Esophagus muscularis mucosa (tissue), 4 donors: Measurements from ENCODE around the gene PNPLA8. TPM values are rescaled to one million over a fixed set of nuclear protein-coding genes. Genes with fewer than 3 reads are reported as not detected.

Source experiments
- DNase-seq: peaks from one replicate; pipeline ENCODE4 v3.0.0-alpha.2; 2017; ENCODE audit errors: extremely low spot score
- H3K27ac ChIP-seq, 4 donors: fragments of 200-600 bp; sonication (generic); replicated peaks in 1 of 4; 1 replicate in 3 of 4; 2 replicates in 1 of 4; pipeline ENCODE4 v1.5.1; 2016 to 2019; ENCODE audit warnings: mild to moderate bottlenecking in 1 of 4
- H3K27me3 ChIP-seq, 4 donors: fragments of 200-600 bp; sonication (generic); one replicate each; pipeline versions ENCODE4 v1.5.1 to v1.6.0; 2016 to 2019
- H3K36me3 ChIP-seq, 4 donors: fragments of 200-600 bp; sonication (generic); one replicate each; pipeline ENCODE4 v1.5.1; 2016 to 2019
- H3K4me1 ChIP-seq, 4 donors: fragments of 200-600 bp; sonication (generic); one replicate each; pipeline ENCODE4 v1.5.1; 2016 to 2019
- H3K4me3 ChIP-seq, 4 donors: fragments of 200-600 bp; sonication (generic); 1 replicate in 2 of 4; 2 replicates in 2 of 4; pipeline ENCODE4 v1.5.1; 2016 to 2019; ENCODE audit warnings: mild to moderate bottlenecking in 4 of 4, moderate library complexity in 1 of 4
- H3K9me3 ChIP-seq, 4 donors: fragments of 200-600 bp; sonication (generic); 1 replicate in 3 of 4; 2 replicates in 1 of 4; pipeline ENCODE4 v1.5.1; 2016 to 2019
- CTCF ChIP-seq, 3 experiments: fragments of 200-600 bp in 2 of 3; fragments of 450-650 bp in 1 of 3; sonication (generic) in 2 of 3; IDR thresholded peaks; one replicate each; pipeline ENCODE4 v1.5.1; 2017 to 2019; ENCODE audit warnings: antibody characterized with exemption in 3 of 3, mild to moderate bottlenecking in 2 of 3, moderate library complexity in 1 of 3
- EP300 ChIP-seq: sonication (generic); formaldehyde crosslinking; IDR thresholded peaks from one replicate; pipeline ENCODE4 v1.6.1; 2017; ENCODE audit warnings: antibody characterized with exemption
- POLR2A ChIP-seq: fragments of 450-650 bp; IDR thresholded peaks from one replicate; pipeline ENCODE4 v1.6.1; 2017; ENCODE audit warnings: antibody characterized with exemption, moderate library complexity, mild to moderate bottlenecking, low read depth
- POLR2AphosphoS5 ChIP-seq, 2 donors: sonication (generic); formaldehyde crosslinking; IDR thresholded peaks; one replicate each; pipeline ENCODE4 v1.6.1; 2017; ENCODE audit warnings: antibody characterized with exemption in 2 of 2
- WGBS: methylation state at CpG from one replicate; pipeline ENCODE4 v1.1.5; 2018; 5-methylcytosine and 5-hydroxymethylcytosine counted together
- intact Hi-C: fragments of 100-400 bp; cut with DNase I; formaldehyde crosslinking; loops from one replicate; pipeline ENCODE4 v1.15.1; 2023
- total RNA-seq, 4 donors: library from RNA; depleted of rRNA; stranded (reverse); fragments of >200 nt; gene quantifications; one replicate each; pipeline versions ENCODE4 v1.1.0 to v1.2.1, GENCODE V29; 2016

PNPLA8 gene
- total RNA-seq, 4 donors from 2014 or later: 21.2 to 48.7 (median 32.6) TPM

GRCh38 chr7:108451296-108451848 lies 74.6 kb downstream of the PNPLA8 start:
- Histone ChIP-seq H3K4me3 (no peak overlapping the region), H3K4me1 (peaks cover 15 to 20% (median 19%) of the 10 kb centered on the region in 4 donors), H3K27ac (no peak overlapping the region), H3K9me3 (no peaks in the 10 kb centered on the region), H3K36me3 (no peaks in the 10 kb centered on the region), H3K27me3 (peaks cover 0 to 44% (median 21%) of the 10 kb centered on the region in 4 donors)
- no peak for DNase-seq
- intact Hi-C loops: no loop called here
- 90% methylated on average over 2 of the region's 2 CpGs for WGBS
- TF ChIP-seq EP300: no peak
- no peak for TF ChIP-seq POLR2A
- TF ChIP-seq POLR2AphosphoS5 (IDR thresholded peaks at IDR 0.05): no peak
- TF ChIP-seq CTCF (IDR thresholded peaks at IDR 0.05): no peak

GRCh38 chr7:108450160-108450559 lies 75.8 kb downstream of the PNPLA8 start:
- TF ChIP-seq EP300: no peak
- Histone ChIP-seq H3K4me3 (no peak overlapping the region), H3K27me3 (peaks cover 0 to 32% (median 13%) of the 10 kb centered on the region in 4 donors), H3K36me3 (no peaks in the 10 kb centered on the region), H3K9me3 (no peaks in the 10 kb centered on the region), H3K4me1 (peaks cover 6 to 7% (median 7%) of the 10 kb centered on the region in 4 donors), H3K27ac (no peak overlapping the region)
- no peak for DNase-seq
- intact Hi-C loops: no loop called here
- WGBS: 82% methylated on average over 1 of the region's 1 CpG

GRCh38 chr7:108449521-108449920 lies 76.4 kb downstream of the PNPLA8 start:
- DNase-seq: no peak
- no peaks in the 10 kb centered on the region for H3K9me3 ChIP-seq
- H3K36me3 ChIP-seq: no peaks in the 10 kb centered on the region
- peaks cover 0 to 1% (median under 1%) of the 10 kb centered on the region in 4 donors for H3K4me1 ChIP-seq
- no peak overlapping the region for H3K27ac ChIP-seq
- H3K4me3 ChIP-seq: no peak overlapping the region
- intact Hi-C loops: no loop called here
- peaks cover 0 to 25% (median 7%) of the 10 kb centered on the region in 4 donors for H3K27me3 ChIP-seq
- no peak for TF ChIP-seq EP300
- no peak for TF ChIP-seq CTCF (IDR thresholded peaks at IDR 0.05)
- no peak for TF ChIP-seq POLR2AphosphoS5 (IDR thresholded peaks at IDR 0.05)
- no peak for TF ChIP-seq POLR2A

GRCh38 chr7:108448584-108449505 lies 77.1 kb downstream of the PNPLA8 start:
- Histone ChIP-seq H3K27me3 (peaks cover 0 to 19% (median 6%) of the 10 kb centered on the region in 4 donors), H3K4me1 (no peaks in the 10 kb centered on the region), H3K9me3 (no peaks in the 10 kb centered on the region), H3K36me3 (no peaks in the 10 kb centered on the region), H3K27ac (no peak overlapping the region), H3K4me3 (no peak overlapping the region)
- 75% methylated on average over 11 of the region's 11 CpGs for WGBS
- intact Hi-C loops: no loop called here
- TF ChIP-seq POLR2AphosphoS5 (IDR thresholded peaks at IDR 0.05): no peak
- no peak for DNase-seq

GRCh38 chr7:108442039-108442568 lies 83.8 kb downstream of the PNPLA8 start:
- TF ChIP-seq EP300 (no peak), POLR2A (no peak), POLR2AphosphoS5 (IDR thresholded peaks at IDR 0.05) (no peak), CTCF (IDR thresholded peaks at IDR 0.05) (no peak)
- H3K4me1 ChIP-seq: no peaks in the 10 kb centered on the region
- no peaks in the 10 kb centered on the region for H3K9me3 ChIP-seq
- 69% methylated on average over 5 of the region's 5 CpGs for WGBS
- no peak for DNase-seq
- H3K4me3 ChIP-seq: no peak overlapping the region
- H3K27me3 ChIP-seq: no peaks in the 10 kb centered on the region
- H3K36me3 ChIP-seq: no peaks in the 10 kb centered on the region
- intact Hi-C loops: no loop called here
- H3K27ac ChIP-seq: no peak overlapping the region
